Heart right ventricle (tissue), 16 donors: ENCODE data around the gene RMI2. TPM values are rescaled to one million over a fixed set of nuclear protein-coding genes. Genes with fewer than 3 reads are reported as not detected.
A peak's percentile ranks its signal among the peaks of the same experiment; 100 is the strongest.
"Not testable (repeated sequence)": the region's sequence is repeated elsewhere in the genome, so short reads cannot be mapped to it uniquely, and the experiment has no call there.

Source experiments
- ATAC-seq, 8 donors: fragments of 200-7000 bp; cut with Tn5 transposase; one replicate each; pipeline ENCODE4 v1.9.1; 2020; ENCODE audit warnings: mild to moderate bottlenecking in 8 of 8, moderate library complexity in 8 of 8, moderate number of reproducible peaks in 1 of 8
- DNase-seq, 2 donors: peaks; one replicate each; pipeline ENCODE4 v3.0.0-alpha.2; 2020
- H3K27ac ChIP-seq, 10 donors: fragments of 200-600 bp; sonication (generic) in 2 of 10; one replicate each; pipeline versions ENCODE4 v1.5.0 to v1.8.0; 2020 to 2022; ENCODE audit warnings: mild to moderate bottlenecking in 3 of 10
- H3K27me3 ChIP-seq, 7 donors: fragments of 200-600 bp; one replicate each; pipeline ENCODE4 v1.8.0; 2021 to 2022; ENCODE audit warnings: mild to moderate bottlenecking in 2 of 7
- H3K36me3 ChIP-seq, 9 donors: fragments of 200-600 bp; sonication (generic) in 1 of 9; one replicate each; pipeline versions ENCODE4 v1.5.0 to v1.8.0; 2020 to 2022; ENCODE audit warnings: mild to moderate bottlenecking in 2 of 9
- H3K4me1 ChIP-seq, 9 donors: fragments of 200-600 bp; sonication (generic) in 1 of 9; one replicate each; pipeline versions ENCODE4 v1.5.0 to v1.8.0; 2020 to 2022; ENCODE audit warnings: mild to moderate bottlenecking in 4 of 9
- H3K4me3 ChIP-seq, 10 donors: fragments of 200-600 bp; sonication (generic) in 2 of 10; one replicate each; pipeline versions ENCODE4 v1.5.0 to v1.8.0; 2020 to 2022; ENCODE audit warnings: mild to moderate bottlenecking in 7 of 10, moderate library complexity in 2 of 10
- H3K9me3 ChIP-seq, 11 donors: fragments of 200-600 bp in 10 of 11; sonication (generic) in 2 of 11; one replicate each; pipeline versions ENCODE4 v1.5.0 to v1.8.0; 2013 to 2022; ENCODE audit warnings: mild to moderate bottlenecking in 2 of 11, control low read depth in 1 of 11, moderate library complexity in 1 of 11
- WGBS, 2 donors: extraction: QIAGEN DNeasy Blood & Tissue Kit; methylation state at CpG; one replicate each; pipeline ENCODE4 v1.1.7; 2013; ENCODE audit warnings: inconsistent platforms in 1 of 2; 5-methylcytosine and 5-hydroxymethylcytosine counted together
- intact Hi-C, 10 donors: fragments of 100-400 bp; cut with DNase I; formaldehyde crosslinking; loops; one replicate each; pipeline versions ENCODE4 v1.11.1 to v1.14.2; 2022
- polyA plus RNA-seq, 2 donors: library from polyadenylated mRNA; stranded (reverse); fragments of 200-250 nt; gene quantifications; one replicate each; pipeline ENCODE4 v1.2.3, GENCODE V29; 2013
- total RNA-seq, 10 donors: library from RNA; stranded (reverse); fragmentation: NEBNext Ultra II Directional in 3 of 10; extraction: Animal tissue kit (Norgen Biotek cat#: 25700) in 3 of 10; gene quantifications; one replicate each; pipeline versions ENCODE4 v1.2.1 to v1.2.4, GENCODE V29; 2021 to 2023
- TF ChIP-seq, protein P1 (sequence below), 9 donors: fragments of 200-600 bp; sonication (generic) in 2 of 9; IDR thresholded peaks; one replicate each; pipeline versions ENCODE4 v1.5.0 to v1.8.0; 2021 to 2022; ENCODE audit warnings: antibody characterized with exemption in 9 of 9, mild to moderate bottlenecking in 5 of 9, moderate library complexity in 1 of 9
- donor health status: Arrhythmogenic right ventricular cardiomyopathy.
- donor health status: ischemic (EF 13 %, LVEDD 7.1; RV severe dilation, severe dysfunction).
- donor health status: healthy with polysubstance abuse.
- donor health status: DM: no; HTN: yes; CAD: no.
- donor health status: DM: no; HTN: no; CAD: no.
- donor health status: ischemic (EF 25% LVEDD 6.9; RV normal size, moderate dysfunction).
- donor health status: ischemic (EF 25% LVEDD 5.7; RV mildly dilated, moderate dysfunction).
- donor health status: healthy.
- donor health status: DM: yes; HTN: yes; CAD: no.
- donor health status: Ischemic cardiomyopathy.
- donor health status: ischemic (EF 35%, LVEDD 5.7; RV mildly dilated, moderate dysfunction).
- donor health status: nonischemic (EF 11% LVEDD 7.7; RV severe dilation, severe dysfunction).
- donor health status: DM: yes; HTN: yes; CAD: no.
- donor health status: PGD.
- donor health status: ischemic (EF 29% LVEDD 5.4; RV normal size, mild dysfunction).
- donor health status: nonischemic (EF 23%, LVEDD 6.1; RV moderate dilation, normal function).

The RMI2 gene
- total and polyA plus RNA-seq, 12 donors, result 0.22 to 3.8 (median 1.1) TPM

DNA sequence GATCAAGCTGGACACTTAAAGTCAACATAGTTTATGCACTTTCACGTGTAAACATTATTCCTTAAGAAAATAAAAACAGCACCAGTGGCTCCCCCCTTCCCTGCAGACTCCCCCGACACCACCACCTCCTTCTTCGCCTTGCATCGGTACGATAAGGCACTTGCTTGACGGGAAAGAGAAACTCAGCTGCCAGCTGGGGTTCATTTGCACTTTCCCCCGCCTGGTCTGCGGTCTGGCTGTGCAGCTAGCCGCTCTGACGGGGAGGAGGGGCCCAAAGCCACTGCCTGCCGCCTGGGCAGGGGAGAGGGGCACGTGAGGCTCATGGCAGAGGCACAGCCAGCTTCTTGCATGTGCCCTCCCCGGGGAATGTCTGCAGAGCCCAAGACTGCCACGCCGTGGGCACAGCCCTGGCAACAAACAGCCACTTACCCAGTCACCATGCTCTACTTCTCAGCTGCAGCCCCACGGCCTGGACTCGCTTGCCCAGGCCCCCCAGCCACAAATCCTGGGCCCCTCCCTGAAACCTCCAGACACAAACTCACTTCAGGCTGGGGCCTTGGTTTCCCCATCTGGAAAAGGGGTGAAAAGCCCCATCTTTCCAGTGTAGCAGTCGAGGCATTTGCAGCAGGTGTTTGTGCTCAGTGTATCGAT, 47.6 kb upstream of the RMI2 start:
- Histone ChIP-seq H3K4me3 (peak overlapping the region in 6 of 10 donors; percentile 2 to 31 (median 18)), H3K27me3 (no peaks in the 10 kb centered on the region), H3K27ac (peak overlapping the region; percentile 3 to 80 (median 44)), H3K4me1 (peaks cover 0 to 20% (median 12%) of the 10 kb centered on the region in 9 donors), H3K36me3 (no peaks in the 10 kb centered on the region), H3K9me3 (no peaks in the 10 kb centered on the region)
- peak; percentile 73 to 76 for DNase-seq
- ATAC-seq, result peak; percentile 90 to 97 (median 96)
- TF ChIP-seq, protein P1, sequence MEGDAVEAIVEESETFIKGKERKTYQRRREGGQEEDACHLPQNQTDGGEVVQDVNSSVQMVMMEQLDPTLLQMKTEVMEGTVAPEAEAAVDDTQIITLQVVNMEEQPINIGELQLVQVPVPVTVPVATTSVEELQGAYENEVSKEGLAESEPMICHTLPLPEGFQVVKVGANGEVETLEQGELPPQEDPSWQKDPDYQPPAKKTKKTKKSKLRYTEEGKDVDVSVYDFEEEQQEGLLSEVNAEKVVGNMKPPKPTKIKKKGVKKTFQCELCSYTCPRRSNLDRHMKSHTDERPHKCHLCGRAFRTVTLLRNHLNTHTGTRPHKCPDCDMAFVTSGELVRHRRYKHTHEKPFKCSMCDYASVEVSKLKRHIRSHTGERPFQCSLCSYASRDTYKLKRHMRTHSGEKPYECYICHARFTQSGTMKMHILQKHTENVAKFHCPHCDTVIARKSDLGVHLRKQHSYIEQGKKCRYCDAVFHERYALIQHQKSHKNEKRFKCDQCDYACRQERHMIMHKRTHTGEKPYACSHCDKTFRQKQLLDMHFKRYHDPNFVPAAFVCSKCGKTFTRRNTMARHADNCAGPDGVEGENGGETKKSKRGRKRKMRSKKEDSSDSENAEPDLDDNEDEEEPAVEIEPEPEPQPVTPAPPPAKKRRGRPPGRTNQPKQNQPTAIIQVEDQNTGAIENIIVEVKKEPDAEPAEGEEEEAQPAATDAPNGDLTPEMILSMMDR (IDR thresholded peaks at IDR 0.05), result peak in 3 of 9 donors; percentile 34 to 47 (median 44)
- intact Hi-C loops, result no loop called here
- WGBS, 2 donors, result 15 to 18% methylated on average over 19 of the region's 19 CpGs

DNA sequence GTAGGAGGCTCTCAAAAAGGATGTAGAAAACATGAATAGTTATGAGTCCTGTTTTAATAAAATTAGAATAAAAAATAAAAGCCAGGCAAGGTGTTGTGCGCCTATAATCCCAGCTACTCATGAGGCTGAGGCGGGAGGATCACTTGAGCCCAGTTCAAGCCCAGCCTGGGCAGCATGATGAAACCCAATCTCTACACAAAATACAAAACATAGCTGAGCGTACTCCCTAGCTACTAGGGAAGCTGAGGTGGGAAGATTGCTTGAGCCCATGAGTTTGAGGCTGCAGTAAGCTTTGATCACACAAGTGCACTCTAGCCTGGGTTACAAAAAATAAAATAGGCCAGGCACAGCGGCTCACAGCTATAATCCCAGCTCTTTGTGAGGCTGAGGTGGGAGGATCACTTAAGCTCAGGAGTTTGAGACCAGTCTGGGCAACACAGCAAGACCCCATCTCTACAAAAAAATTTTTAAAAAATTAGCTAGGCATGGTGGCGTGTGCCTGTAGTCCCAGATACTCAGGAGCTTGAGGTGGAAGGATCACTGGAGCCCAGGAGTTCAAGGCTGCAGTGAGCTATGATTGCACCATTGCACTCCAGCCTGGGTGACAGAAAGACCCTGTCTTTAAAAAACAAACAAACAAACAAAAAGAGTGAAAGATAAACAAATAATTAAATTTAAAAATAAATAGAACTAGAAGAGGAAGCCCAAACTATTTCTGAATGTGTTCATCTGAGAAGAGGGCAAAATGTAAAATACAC, 46.9 kb upstream of the RMI2 start:
- TF ChIP-seq, protein P1 (IDR thresholded peaks at IDR 0.05), result no peak
- WGBS, 2 donors, result 95 to 96% methylated on average over 5 of the region's 5 CpGs
- Histone ChIP-seq H3K4me1 (peaks cover 0 to 20% (median 12%) of the 10 kb centered on the region in 9 donors), H3K27me3 (no peaks in the 10 kb centered on the region), H3K9me3 (no peaks in the 10 kb centered on the region), H3K27ac (peak overlapping the region in 6 of 10 donors; percentile 16 to 80 (median 59)), H3K4me3 (no peak overlapping the region), H3K36me3 (no peaks in the 10 kb centered on the region)
- DNase-seq (no peak), ATAC-seq (peak in 1 of 8 donors; percentile 8)
- intact Hi-C loops, result no loop called here

DNA sequence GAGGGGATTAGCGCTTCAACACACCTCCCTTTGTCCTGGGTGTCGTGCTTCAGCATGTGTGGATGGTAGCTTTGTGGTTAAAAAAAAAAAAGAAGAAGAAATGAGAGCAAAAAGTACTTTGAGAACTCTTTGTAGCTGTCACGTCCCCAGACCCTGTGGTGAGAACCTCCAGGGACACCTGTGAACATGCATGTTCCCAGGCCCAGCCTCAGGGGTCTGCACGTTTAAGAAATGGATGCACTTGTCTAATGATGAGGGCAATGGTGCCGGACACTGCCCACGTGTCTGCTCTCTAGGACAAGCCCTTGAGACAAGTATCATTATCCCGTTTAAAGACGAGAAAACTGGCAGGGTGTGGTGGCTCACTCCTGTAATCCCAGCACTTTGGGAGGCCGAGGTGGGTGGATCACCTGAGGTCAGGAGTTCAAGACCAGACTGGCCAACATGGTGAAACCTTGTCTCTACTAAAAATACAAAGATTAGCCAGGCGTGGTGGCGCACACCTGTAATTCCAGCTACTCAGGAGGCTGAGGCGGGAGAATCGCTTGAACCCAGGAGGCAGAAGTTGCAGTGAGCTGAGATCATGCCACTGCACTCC, 46.2 kb upstream of the RMI2 start:
- ATAC-seq, intact Hi-C loops, DNase-seq, H3K36me3 ChIP-seq, H3K9me3 ChIP-seq, H3K27me3 ChIP-seq, H3K27ac ChIP-seq, H3K4me3 ChIP-seq: not testable (repeated sequence)
- H3K4me1 ChIP-seq, result peaks cover 0 to 20% (median 12%) of the 10 kb centered on the region in 9 donors
- WGBS, 2 donors, result 84 to 90% methylated on average over 13 of the region's 13 CpGs

DNA sequence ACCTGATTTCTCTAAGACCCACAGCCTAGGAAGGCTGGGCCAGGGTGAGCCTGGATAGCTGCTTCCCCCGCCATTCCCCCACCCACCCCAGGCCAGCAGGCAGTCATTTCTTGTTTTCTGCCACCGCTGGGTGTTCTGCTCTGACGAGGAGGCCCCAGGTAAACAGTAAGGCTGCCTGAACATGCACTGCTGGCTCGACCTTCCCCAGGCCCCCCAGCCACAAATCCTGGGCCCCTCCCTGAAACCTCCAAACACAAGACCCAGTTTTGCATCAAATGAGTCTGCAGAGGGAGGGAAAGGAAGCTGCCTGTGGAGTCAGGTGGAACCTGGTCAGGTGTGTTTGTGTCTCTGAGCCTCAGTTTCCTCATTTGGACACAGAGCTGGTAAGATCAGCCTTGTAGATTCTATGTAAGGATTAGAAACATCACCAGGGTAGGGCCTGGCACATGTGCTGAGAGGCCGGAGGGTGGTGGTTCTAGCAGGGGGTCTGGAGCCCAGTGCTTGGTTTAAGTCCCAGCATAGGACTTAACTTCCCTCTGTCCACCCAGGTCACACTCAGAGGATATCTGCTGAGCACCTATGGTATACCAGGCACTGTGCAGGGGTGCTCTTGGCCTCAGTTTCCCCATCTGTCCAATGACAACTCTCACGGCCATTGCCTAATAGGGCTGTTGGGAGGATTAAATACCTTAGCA, 45.2 kb upstream of the RMI2 start:
- Histone ChIP-seq H3K27ac (no peak overlapping the region), H3K36me3 (no peaks in the 10 kb centered on the region), H3K9me3 (peaks cover 0 to 3% (median 0%) of the 10 kb centered on the region in 11 donors), H3K4me3 (no peak overlapping the region), H3K4me1 (peaks cover 0 to 20% (median 12%) of the 10 kb centered on the region in 9 donors), H3K27me3 (no peaks in the 10 kb centered on the region)
- 93 to 94% methylated on average over 6 of the region's 6 CpGs for WGBS, 2 donors
- TF ChIP-seq, protein P1 (IDR thresholded peaks at IDR 0.05), result no peak
- no peak for DNase-seq
- no peak for ATAC-seq
- intact Hi-C loops, result no loop called here
